ENCODE measurements around the gene EPN3. TPM values are rescaled to one million over a fixed set of nuclear protein-coding genes. Genes with fewer than 3 reads are reported as not detected.

Gene EPN3
- polyA plus RNA-seq, 1 donor = 3.3 TPM

DNA sequence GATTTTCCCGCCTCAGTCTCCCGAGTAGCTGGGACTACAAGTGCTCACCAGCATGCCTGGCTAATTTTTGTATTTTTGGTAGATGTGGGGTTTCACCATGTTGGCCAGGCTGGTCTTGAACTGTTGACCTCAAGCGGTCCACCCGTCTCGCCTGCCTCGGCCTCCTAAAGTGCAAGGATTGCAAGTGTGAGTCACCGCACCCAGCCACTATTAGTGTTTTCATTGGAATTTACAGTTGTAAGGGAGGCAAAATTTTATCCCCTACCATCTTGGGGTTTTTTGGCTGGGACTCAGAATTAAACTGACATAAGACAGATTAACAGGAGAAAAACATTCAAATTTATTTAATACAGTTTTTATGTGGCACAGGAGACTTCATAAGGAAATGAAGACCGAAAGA, 36.6 kb upstream of the EPN3 start:
- WGBS (ENCODE audit: insufficient coverage, low lambda C conversion rate) = no CpG with 5 or more reads among the region's 8 CpGs
- no peak overlapping the region for H3K27ac ChIP-seq (ENCODE audit: low read length)

DNA sequence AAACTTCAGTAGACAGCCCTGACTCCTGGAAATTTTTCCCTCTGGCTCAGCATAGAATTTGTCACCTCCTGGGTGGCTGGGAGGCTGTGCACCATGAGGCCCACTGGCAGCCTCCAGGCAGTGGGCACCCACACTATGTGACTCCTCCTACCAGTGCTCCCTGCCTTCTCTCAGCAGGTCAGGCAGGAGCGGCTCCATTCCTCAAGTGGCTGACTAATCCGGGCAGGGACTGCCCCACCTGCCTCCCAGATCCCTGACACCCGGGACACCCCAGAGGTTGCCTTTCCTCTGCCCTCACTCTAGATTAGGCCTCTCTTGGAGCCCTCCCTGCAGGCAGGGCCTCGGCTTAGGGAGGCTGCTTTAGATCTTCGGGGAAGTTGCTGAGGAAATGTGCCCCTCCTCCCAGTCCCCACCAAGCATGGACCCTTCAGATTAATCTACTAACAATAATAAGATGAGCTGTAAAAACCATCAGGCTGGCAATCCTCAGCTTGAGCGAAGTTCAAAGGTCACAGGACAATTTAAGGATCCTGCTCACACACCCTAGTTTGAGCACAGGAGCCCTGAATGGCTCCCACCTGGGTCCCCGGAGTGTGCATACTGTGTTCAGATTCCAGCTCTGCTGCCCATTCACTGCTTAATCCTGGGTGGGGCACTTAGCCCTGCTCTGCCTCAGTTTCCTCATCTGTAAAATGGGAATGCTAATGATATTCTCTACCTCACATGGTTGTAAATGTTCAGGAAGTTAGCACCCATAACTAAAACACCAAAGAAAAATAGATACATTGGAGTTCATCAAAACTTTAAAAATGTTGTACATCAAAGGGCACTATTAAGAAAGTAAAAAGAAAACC, 34.3 kb upstream of the EPN3 start:
- no peaks in the 10 kb centered on the region for H3K36me3 ChIP-seq (ENCODE audit: control insufficient read depth, insufficient read depth, low read length)
- H3K27ac ChIP-seq (ENCODE audit: low read length) = no peak overlapping the region
- H3K4me1 ChIP-seq (ENCODE audit: control insufficient read depth, insufficient read depth, low read length) = peaks cover 8% of the 10 kb centered on the region
- no CpG with 5 or more reads among the region's 7 CpGs for WGBS (ENCODE audit: insufficient coverage, low lambda C conversion rate)
- no peaks in the 10 kb centered on the region for H3K9me3 ChIP-seq (ENCODE audit: control insufficient read depth, low read depth, low read length)
- no peak overlapping the region for H3K4me3 ChIP-seq (ENCODE audit: low read length)
- H3K27me3 ChIP-seq (ENCODE audit: control insufficient read depth, insufficient read depth, low read length) = no peaks in the 10 kb centered on the region
- no peak for DNase-seq

More for the DNA sequence above, 36.6 kb upstream of the EPN3 start:
- Histone ChIP-seq H3K4me1 (ENCODE audit: control insufficient read depth, insufficient read depth, low read length) (peaks cover 8% of the 10 kb centered on the region), H3K9me3 (ENCODE audit: control insufficient read depth, low read depth, low read length) (no peaks in the 10 kb centered on the region), H3K4me3 (ENCODE audit: low read length) (no peak overlapping the region), H3K36me3 (ENCODE audit: control insufficient read depth, insufficient read depth, low read length) (no peaks in the 10 kb centered on the region), H3K27me3 (ENCODE audit: control insufficient read depth, insufficient read depth, low read length) (no peaks in the 10 kb centered on the region)
- no peak for DNase-seq

DNA sequence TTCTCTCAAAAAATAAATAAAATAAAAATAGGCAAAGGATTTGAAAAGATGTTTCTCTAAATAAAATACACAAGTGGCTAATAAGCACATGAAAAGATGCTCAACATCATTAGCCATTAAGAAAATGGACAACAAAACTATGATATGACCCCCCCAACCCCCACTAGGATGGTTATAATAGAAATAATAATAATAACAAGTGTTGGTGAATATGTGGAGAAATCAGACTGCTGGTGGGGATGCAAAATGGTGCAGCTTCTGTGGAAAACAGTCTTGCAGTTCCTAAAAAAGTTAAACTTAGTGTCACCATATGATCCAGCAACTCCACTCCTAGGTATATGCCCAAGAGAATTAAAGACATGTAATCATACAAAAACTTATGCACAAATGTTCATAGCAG, 33.3 kb upstream of the EPN3 start:
- Histone ChIP-seq H3K4me1 (ENCODE audit: control insufficient read depth, insufficient read depth, low read length) (peaks cover 9% of the 10 kb centered on the region), H3K27ac (ENCODE audit: low read length) (no peak overlapping the region), H3K9me3 (ENCODE audit: control insufficient read depth, low read depth, low read length) (no peaks in the 10 kb centered on the region), H3K27me3 (ENCODE audit: control insufficient read depth, insufficient read depth, low read length) (no peaks in the 10 kb centered on the region), H3K4me3 (ENCODE audit: low read length) (no peak overlapping the region), H3K36me3 (ENCODE audit: control insufficient read depth, insufficient read depth, low read length) (no peaks in the 10 kb centered on the region)
- DNase-seq = no peak

DNA sequence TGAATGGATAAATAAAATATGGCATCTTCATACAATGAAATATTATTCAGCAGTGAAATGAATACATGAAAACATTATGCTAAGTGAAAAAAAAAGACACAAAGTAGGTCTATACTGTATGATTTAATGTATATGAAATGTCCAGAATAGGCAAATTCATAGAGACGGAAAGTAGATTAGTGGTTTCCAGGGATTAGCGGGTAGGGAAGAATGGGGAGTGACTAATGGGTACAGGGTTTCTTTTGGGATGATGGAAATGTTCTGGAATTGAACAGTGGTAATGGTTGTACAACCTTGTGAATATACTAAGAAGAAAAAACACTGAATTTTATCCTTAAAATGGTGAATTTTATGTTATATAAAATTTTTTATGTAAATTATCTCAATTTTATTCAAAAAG, 32.8 kb upstream of the EPN3 start:
- Histone ChIP-seq H3K36me3 (ENCODE audit: control insufficient read depth, insufficient read depth, low read length) (no peaks in the 10 kb centered on the region), H3K27ac (ENCODE audit: low read length) (no peak overlapping the region), H3K9me3 (ENCODE audit: control insufficient read depth, low read depth, low read length) (no peaks in the 10 kb centered on the region), H3K4me3 (ENCODE audit: low read length) (no peak overlapping the region), H3K4me1 (ENCODE audit: control insufficient read depth, insufficient read depth, low read length) (peaks cover 12% of the 10 kb centered on the region), H3K27me3 (ENCODE audit: control insufficient read depth, insufficient read depth, low read length) (no peaks in the 10 kb centered on the region)
- WGBS (ENCODE audit: insufficient coverage, low lambda C conversion rate) = no CpG with 5 or more reads among the region's 2 CpGs
- no peak for DNase-seq

DNA sequence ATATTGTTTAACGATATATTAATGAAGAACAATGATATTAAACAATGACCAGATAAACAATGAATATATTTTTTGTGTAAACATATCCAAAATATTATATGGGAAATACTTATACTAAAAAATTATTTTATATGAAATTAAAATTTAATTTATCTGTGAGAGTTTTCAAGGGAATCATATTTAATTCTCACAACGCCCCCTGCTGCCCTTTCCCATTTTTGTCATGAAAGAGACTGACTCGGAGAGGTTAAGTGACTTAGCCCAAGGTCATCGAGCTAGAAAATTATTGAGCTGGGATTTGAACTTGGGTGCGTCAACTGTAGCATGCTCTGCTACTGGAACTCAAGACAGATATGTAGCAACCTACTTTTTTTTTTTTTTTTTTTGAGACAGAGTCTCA, 31.5 kb upstream of the EPN3 start:
- H3K27ac ChIP-seq (ENCODE audit: low read length) = no peak overlapping the region
- 64% methylated on average over 2 of the region's 5 CpGs for WGBS (ENCODE audit: insufficient coverage, low lambda C conversion rate)
- no peak overlapping the region for H3K4me3 ChIP-seq (ENCODE audit: low read length)
- peaks cover 20% of the 10 kb centered on the region for H3K4me1 ChIP-seq (ENCODE audit: control insufficient read depth, insufficient read depth, low read length)
- DNase-seq = peak in 1 of 2 donors; percentile 50
- H3K36me3 ChIP-seq (ENCODE audit: control insufficient read depth, insufficient read depth, low read length) = no peaks in the 10 kb centered on the region
- no peaks in the 10 kb centered on the region for H3K9me3 ChIP-seq (ENCODE audit: control insufficient read depth, low read depth, low read length)
- H3K27me3 ChIP-seq (ENCODE audit: control insufficient read depth, insufficient read depth, low read length) = no peaks in the 10 kb centered on the region

DNA sequence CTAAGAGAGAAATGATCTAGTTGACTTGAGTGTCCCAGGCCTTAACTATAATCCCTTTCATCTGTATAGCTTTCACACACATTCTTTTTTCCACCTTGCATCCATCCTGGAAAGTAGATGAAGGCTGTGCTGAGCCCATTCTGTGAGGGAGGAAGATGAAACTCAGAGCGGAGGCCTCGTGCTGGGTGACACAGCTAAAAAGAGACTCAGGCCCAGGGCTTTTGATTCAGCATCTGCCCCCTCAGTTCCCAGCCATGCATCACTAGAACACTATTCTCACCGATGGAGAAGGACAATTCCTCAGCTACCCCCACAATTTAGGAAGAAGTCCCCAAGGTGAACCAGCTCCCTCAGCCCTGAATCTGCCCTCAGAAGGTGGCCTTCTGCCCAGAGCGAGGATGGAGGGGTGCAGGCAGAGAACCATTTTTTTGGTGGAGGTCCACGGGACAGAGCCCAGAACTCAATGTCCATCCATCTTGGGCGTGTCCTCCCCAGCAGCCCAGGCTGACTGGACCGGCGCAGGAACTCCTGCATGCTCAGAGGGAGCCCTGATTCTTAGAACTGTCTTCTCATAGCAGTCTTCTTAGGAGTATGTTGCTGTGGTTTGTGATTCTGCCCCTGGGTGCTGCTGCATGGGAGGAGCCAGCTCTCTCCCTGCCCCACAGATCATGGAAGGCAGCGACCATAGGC, 30.1 kb upstream of the EPN3 start:
- no peaks in the 10 kb centered on the region for H3K9me3 ChIP-seq (ENCODE audit: control insufficient read depth, low read depth, low read length)
- WGBS (ENCODE audit: insufficient coverage, low lambda C conversion rate) = no CpG with 5 or more reads among the region's 9 CpGs
- H3K36me3 ChIP-seq (ENCODE audit: control insufficient read depth, insufficient read depth, low read length) = no peaks in the 10 kb centered on the region
- H3K4me3 ChIP-seq (ENCODE audit: low read length) = no peak overlapping the region
- DNase-seq = no peak
- no peak overlapping the region for H3K27ac ChIP-seq (ENCODE audit: low read length)
- peaks cover 25% of the 10 kb centered on the region for H3K4me1 ChIP-seq (ENCODE audit: control insufficient read depth, insufficient read depth, low read length)
- no peaks in the 10 kb centered on the region for H3K27me3 ChIP-seq (ENCODE audit: control insufficient read depth, insufficient read depth, low read length)

DNA sequence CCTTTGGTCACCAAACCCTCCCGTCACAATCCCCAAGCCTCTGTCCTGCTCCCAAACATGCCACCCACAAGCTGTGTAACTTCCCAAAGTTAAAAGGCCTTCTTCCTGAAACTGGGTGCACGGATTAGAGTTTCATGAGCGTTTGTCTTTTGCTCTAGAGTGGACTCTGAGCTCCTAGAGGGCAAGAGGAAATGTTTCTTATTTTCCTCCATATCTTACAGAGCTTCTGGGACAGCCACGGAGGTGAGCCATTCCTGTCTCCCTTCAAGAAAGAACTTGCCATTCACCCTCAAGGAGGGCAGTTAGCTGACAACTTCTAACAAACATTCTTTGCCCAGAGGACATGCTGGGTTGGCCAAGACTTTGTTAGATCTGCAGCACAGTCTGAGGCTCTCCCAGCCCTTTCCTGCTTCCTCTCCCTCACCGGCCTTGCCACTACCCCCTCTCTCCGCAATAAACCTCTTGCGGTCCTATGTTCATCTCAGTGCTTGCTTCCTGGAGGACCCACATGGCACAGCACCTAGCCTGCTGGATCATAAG, 26.9 kb upstream of the EPN3 start:
- DNase-seq = peak in 1 of 2 donors; percentile 56
- H3K4me1 ChIP-seq (ENCODE audit: control insufficient read depth, insufficient read depth, low read length) = peaks cover 26% of the 10 kb centered on the region
- WGBS (ENCODE audit: insufficient coverage, low lambda C conversion rate) = no CpG with 5 or more reads among the region's 7 CpGs
- H3K4me3 ChIP-seq (ENCODE audit: low read length) = no peak overlapping the region
- peak overlapping the region; percentile 4 for H3K27ac ChIP-seq (ENCODE audit: low read length)
- H3K36me3 ChIP-seq (ENCODE audit: control insufficient read depth, insufficient read depth, low read length) = no peaks in the 10 kb centered on the region
- H3K9me3 ChIP-seq (ENCODE audit: control insufficient read depth, low read depth, low read length) = no peaks in the 10 kb centered on the region
- H3K27me3 ChIP-seq (ENCODE audit: control insufficient read depth, insufficient read depth, low read length) = no peaks in the 10 kb centered on the region

DNA sequence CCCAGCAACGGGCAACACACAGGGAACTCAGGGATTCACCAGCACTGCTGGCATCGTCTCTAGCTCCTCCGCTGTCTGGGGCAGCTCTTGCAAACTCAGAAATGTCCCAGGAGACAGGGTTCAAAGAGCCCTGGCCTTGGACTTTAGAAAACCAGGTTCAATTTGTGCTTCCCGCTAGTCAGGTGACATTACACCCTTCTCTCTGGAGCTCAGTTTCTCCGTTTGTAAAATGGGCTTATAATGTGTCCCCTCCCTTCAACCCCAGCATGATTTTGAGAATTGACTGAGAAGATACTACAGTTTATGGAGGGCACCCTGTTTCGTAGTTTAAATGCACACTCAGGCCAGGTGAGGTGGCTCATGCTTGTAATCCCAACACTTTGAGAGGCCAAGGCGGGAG, 26.2 kb upstream of the EPN3 start:
- WGBS (ENCODE audit: insufficient coverage, low lambda C conversion rate) = no CpG with 5 or more reads among the region's 7 CpGs
- Histone ChIP-seq H3K27me3 (ENCODE audit: control insufficient read depth, insufficient read depth, low read length) (no peaks in the 10 kb centered on the region), H3K36me3 (ENCODE audit: control insufficient read depth, insufficient read depth, low read length) (no peaks in the 10 kb centered on the region), H3K4me1 (ENCODE audit: control insufficient read depth, insufficient read depth, low read length) (peaks cover 26% of the 10 kb centered on the region), H3K9me3 (ENCODE audit: control insufficient read depth, low read depth, low read length) (no peaks in the 10 kb centered on the region), H3K27ac (ENCODE audit: low read length) (no peak overlapping the region), H3K4me3 (ENCODE audit: low read length) (no peak overlapping the region)
- DNase-seq = no peak

DNA sequence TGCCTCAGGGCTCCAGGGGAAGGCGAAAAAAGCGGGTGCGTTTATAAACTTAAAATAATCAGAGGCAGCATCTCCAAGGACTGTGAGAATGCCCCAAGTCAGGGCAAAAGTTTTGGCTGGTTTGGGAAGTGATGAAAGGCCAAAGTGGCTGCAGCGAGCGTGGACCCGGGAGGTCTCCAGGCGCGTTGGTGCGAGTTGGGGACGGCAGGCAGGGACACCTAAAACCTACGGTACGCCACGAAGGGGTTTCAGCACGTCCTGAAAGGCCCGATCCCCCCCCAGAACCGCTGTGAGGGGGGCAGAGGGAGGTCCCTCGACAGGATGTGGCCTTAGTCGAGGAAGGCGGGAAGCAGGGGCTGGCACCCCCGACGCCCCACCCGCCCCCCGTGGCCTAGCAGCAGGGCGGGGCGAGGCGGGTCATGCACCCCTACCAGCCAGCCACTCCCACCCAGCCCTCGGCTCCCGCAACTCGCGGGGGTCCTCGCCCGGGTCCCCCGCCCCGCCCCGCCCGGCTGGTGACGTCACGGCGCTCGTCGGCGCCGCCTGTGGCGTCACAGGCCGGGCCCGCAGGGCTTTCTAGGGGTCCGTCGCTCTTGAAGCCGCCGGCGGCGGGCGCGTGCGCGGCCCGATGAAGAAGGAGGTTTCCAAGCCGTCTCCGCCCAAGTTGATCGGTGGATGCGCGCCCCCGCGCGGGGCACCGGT, 24.5 kb upstream of the EPN3 start, which contains the start of gene MYCBPAP:
Gene MYCBPAP, plus strand, starts transcription at position 569 of the 702 bp plus-strand sequence. CDS start 236 bp downstream, outside the sequence.
- Histone ChIP-seq H3K36me3 (ENCODE audit: control insufficient read depth, insufficient read depth, low read length) (no peaks in the 10 kb centered on the region), H3K9me3 (ENCODE audit: control insufficient read depth, low read depth, low read length) (no peaks in the 10 kb centered on the region), H3K27ac (ENCODE audit: low read length) (peak within 1 kb of the TSS; percentile 56), H3K27me3 (ENCODE audit: control insufficient read depth, insufficient read depth, low read length) (no peaks in the 10 kb centered on the region), H3K4me1 (ENCODE audit: control insufficient read depth, insufficient read depth, low read length) (peaks cover 31% of the 10 kb centered on the region), H3K4me3 (ENCODE audit: low read length) (peak within 1 kb of the TSS; percentile 41)
- DNase-seq = peak; percentile 76 to 84
- WGBS (ENCODE audit: insufficient coverage, low lambda C conversion rate) = no CpG with 5 or more reads among the region's 66 CpGs

Data from large intestine (tissue), 3 donors.